AG04449 (cell line): ENCODE results near the gene SPATA20.

Experiments
- CTCF ChIA-PET: fragments of 350-600 bp; formaldehyde crosslinking; extraction: SDS; loops from one replicate; lab custom pipeline; 2021; ENCODE audit warnings: antibody characterized with exemption; lab: Yijun Ruan, JAX
- POLR2A ChIA-PET: fragments of 400-600, 350-600 bp; formaldehyde crosslinking; extraction: SDS; loops from one replicate; lab custom pipeline; 2020; ENCODE audit warnings: antibody characterized with exemption, inconsistent platforms; lab: Yijun Ruan, JAX
- DNase-seq: peaks from one replicate; pipeline ENCODE4 v3.0.0-alpha.2; 2010; ENCODE audit warnings: low read depth, low spot score
- H3K4me3 ChIP-seq: 2 replicates; pipeline ENCODE4 v1.5.1; 2011; ENCODE audit warnings: low read depth, mild to moderate bottlenecking, control low read depth, low read length
- CTCF ChIP-seq: IDR thresholded peaks from one replicate; pipeline ENCODE4 v1.5.1; 2011; ENCODE audit warnings: mild to moderate bottlenecking, moderate library complexity, low read length, control low read depth, inconsistent platforms; ENCODE audit not compliant: insufficient read depth; ENCODE audit errors: missing control alignments

SPATA20 gene

GRCh38 chr17:50594128-50594823 is 47.3 kb downstream of the SPATA20 start:
- no peak for TF ChIP-seq CTCF
- CTCF ChIA-PET = interaction anchor here (1.2 to 1.3 kb wide), 2 partner anchors 10 to 44 kb away, joined by 3 to 4 read pairs; no protein-coding TSS in a partner anchor
- no peak overlapping the region for H3K4me3 ChIP-seq
- DNase-seq = no peak
- POLR2A ChIA-PET = no interaction called here

DNA sequence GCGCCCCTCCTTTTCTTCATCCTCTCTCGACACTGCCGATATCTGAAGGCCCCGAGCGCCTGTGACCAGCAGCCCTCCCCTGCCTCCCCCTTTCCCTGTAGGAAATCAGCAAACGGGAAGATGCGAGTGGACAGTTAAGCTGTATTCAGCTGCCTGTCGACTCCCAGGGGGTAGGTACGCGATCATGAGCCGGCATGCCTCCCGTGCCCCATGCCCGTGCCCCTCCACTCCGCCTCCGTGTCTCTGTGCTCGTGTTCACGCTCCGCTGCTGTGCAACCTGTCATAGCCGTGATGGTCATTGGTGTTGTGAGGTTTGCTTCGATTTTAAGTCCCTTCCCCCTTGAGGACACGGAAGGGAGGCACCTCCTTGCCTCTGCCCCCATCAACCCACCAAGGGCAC is 47.9 kb downstream of the SPATA20 start:
- TF ChIP-seq CTCF = no peak
- H3K4me3 ChIP-seq = no peak overlapping the region
- CTCF ChIA-PET = interaction anchor here (1.2 kb wide), 1 partner anchor 9 kb away, joined by 3 read pairs; no protein-coding TSS in a partner anchor
- POLR2A ChIA-PET = no interaction called here
- DNase-seq = no peak

GRCh38 chr17:50596191-50597037 is 49.4 kb downstream of the SPATA20 start:
- TF ChIP-seq CTCF = peak; percentile 27
- H3K4me3 ChIP-seq = no peak overlapping the region
- ChIA-PET POLR2A (no interaction called here), CTCF (no interaction called here)
- DNase-seq = no peak

- POLR2A ChIA-PET = no interaction called here
- CTCF ChIA-PET = interaction anchor here (0.8 to 1.5 kb wide), 3 partner anchors 8 to 28 kb away, joined by 3 to 4 read pairs (median 3); no protein-coding TSS in a partner anchor
- no peak for DNase-seq
Observed at GRCh38 chr17:50598487-50598886, 51.5 kb downstream of the SPATA20 start.

GRCh38 chr17:50599606-50600005 is 52.6 kb downstream of the SPATA20 start:
- H3K4me3 ChIP-seq = no peak overlapping the region
- TF ChIP-seq CTCF = no peak
- ChIA-PET POLR2A (no interaction called here), CTCF (interaction anchor here (0.8 to 1.5 kb wide), 2 partner anchors 10 to 22 kb away, joined by 3 to 4 read pairs; no protein-coding TSS in a partner anchor)
- no peak for DNase-seq

More at GRCh38 chr17:50598487-50598886, 51.5 kb downstream of the SPATA20 start:
- H3K4me3 ChIP-seq = no peak overlapping the region
- TF ChIP-seq CTCF = no peak
